Dedifferentiated amniotic fluid mesenchymal stem cell (primary cell): ENCODE measurements around the gene MINAR1.
"Not testable (repeated sequence)": the region's sequence is repeated elsewhere in the genome, so short reads cannot be mapped to it uniquely, and the experiment has no call there.

Experiments used
- DNase-seq: peaks from one replicate; pipeline ENCODE4 v3.0.0-alpha.2; 2016; ENCODE audit errors: extremely low spot score

The MINAR1 gene, protein sequence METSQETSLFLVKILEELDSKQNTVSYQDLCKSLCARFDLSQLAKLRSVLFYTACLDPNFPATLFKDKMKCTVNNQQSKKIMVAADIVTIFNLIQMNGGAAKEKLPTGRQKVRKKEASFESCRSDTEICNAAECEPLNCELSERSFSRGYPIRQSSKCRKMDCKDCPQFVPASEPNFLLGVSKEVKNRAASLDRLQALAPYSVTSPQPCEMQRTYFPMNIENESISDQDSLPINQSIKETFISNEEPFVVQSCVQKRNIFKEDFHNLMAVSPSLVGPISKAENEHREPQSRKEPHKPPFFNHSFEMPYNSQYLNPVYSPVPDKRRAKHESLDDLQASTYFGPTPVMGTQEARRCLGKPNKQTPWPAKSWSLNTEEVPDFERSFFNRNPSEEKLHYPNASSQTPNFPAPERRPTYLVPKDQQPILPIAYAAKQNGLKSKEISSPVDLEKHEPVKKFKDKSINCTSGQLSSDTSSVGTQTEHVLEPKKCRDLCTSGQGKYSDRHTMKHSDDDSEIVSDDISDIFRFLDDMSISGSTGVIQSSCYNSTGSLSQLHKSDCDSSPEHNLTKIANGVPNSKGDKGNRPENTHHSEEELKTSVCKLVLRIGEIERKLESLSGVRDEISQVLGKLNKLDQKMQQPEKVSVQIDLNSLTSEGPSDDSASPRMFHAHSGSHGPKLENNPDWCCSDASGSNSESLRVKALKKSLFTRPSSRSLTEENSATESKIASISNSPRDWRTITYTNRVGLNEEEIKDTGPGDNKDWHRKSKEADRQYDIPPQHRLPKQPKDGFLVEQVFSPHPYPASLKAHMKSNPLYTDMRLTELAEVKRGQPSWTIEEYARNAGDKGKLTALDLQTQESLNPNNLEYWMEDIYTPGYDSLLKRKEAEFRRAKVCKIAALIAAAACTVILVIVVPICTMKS

DNA sequence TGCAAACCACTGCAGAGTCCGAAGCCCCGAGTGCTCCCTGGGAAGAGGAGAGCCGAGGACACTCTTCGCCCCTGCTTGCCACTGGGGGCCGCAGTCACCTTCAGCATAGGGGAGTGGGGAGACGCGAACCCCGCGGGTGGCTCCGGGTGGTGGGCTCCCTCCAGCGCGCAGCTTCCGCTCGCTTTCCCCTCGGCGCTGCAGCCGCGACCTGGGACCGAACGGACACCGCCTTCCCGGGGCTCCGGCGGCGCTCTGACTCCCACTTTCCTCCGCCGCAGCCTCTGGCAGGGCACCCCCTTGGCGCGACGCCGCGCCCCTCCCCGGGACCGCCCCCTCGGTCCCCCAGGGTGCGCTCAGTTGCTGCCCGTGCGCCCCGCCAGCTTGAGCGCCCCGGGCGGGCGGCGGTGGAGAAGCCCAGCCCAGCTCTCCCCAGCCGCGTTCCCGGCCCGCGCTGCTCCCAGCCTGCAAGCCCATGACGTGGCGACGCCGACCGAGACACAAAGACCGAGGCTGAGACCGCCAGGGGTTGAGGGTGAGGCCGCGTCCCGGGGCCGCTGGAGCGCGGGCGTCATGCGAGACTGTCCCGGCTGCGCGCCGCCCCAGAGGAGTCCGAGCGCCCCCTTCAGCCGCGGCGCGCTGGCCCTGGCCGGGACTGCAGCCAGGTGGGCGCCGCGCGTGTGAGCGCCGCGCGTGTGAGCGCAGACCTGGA lies at the start of gene MINAR1:
MINAR1 (plus strand) TSS at position 701 of the 709 bp plus-strand sequence. CDS start 23,812 bp downstream, outside the sequence.
- DNase-seq: peak; percentile 20

DNA sequence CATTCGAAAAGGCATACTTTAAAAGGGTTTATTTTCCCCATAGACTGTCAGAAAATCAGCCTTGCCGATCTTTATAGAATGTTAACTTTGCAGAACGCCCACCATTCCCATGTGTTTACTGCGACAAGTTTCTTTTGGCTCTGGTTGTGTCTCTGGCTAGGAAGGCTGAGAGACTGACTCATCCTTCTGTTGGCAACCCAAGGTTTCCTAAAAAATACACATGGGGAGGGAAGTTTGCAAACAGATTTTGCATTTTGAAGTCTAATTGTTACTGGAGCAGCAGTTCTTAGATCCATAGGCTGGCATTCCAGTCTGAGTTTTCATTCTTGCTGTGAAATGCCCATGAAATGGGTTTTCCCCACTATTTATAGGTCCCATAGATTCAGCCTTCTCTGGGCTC lies 37.9 kb upstream of the MINAR1 start:
- no peak for DNase-seq

DNA sequence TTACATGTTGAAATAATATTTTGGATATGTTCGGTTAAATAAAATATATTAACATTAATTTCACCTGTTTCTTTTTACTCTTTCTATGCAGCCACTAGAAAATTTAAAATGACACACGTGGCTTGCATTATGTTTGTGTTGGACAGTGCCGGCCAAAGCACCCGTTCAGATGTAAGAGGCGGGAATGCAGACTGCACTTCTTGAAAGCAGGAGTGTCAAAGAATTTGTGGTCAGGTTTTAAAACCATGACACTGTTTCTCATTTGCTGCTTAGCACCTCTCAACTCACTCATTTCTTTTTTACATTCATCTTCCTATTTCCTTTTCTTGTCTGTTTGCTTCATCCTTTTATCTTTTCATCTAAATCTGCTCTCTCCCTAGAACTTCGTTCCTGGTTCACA lies 35.3 kb upstream of the MINAR1 start:
- DNase-seq: no peak

DNA sequence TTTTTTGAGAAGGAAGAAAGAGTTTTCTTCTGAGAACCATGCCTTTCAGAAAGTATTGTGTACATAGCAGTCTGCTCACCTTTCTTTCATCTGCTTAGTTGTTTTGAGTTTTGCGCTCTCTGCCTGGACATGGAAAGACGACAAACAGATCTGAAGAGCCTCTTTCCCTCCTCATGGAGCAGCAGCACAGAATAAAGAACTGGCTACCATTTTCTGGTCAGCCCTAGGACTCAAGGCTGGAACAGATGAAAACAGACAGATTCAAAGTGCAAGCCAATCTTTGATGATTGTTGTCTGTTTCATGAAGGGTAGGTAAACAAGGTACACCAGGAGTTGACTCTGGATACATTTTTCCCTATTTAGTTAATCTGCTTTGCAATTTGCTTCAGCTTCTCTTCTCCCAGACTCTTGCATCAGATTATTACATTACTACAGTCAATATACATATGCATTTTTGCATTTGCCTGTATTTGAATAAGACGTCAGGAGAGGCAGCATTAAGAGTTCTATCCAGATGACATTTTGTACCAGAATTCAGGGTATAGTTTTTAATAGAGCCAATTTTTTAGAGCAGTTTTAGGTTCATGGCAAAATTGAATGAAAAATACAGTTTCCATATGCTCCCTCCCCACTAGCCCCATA lies 34.7 kb upstream of the MINAR1 start:
- no peak for DNase-seq

DNA sequence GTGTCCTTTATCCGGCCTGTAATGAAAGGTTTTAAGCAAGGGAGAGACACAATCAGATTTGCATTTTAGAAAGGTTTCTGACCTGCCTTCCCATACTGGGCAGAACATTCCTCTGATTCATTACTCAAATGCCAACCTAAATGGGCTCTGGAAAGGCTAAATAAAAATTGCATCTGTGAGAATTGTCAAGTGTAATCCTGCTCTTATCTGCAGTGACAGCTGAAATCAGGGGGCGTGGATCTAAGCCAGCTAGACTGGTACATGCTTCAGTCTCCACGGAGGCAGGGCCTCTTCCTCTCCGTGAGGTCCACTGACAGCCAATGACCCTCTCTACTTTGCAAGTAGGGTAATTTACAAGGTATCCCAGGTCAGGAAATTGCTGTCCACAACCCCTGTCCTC lies 32.5 kb upstream of the MINAR1 start:
- DNase-seq: no peak

DNA sequence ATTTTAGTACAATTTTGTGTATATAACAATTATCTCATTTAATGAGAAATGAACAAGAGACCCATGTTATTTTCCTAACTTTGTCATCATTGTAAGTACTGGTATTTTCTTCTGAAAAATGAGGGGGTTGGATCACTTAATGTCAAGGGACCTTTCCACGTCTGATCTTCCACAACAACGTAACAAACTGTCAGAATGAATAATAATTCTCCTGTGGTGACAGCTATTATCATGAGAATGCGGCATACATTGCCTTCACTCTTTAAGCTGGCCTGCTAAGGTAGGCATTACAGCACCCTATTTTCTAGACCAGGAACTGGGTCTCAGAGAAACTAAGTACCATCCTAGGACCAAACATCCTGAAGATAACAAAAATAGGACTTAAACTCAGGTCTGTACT lies 31.5 kb upstream of the MINAR1 start:
- no peak for DNase-seq

DNA sequence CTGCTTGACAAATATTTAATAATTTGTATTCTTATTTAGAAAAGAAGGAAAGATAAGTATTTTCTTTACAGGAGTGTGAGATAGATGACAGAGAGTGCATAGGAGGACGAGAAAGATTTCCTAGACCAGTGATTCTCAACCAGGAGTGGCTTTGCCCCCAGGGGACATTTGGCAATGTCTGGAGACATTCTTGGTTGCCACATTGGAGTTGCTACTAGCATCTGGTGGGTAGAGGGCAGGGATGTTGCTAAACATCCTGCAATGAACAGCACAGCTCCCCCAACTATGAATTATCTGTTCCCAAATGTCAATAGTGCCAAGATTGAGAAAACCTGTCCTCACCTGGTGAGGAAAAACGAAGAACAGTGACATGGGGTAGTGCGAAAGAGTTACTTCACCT lies 30.8 kb upstream of the MINAR1 start:
- DNase-seq: no peak

DNA sequence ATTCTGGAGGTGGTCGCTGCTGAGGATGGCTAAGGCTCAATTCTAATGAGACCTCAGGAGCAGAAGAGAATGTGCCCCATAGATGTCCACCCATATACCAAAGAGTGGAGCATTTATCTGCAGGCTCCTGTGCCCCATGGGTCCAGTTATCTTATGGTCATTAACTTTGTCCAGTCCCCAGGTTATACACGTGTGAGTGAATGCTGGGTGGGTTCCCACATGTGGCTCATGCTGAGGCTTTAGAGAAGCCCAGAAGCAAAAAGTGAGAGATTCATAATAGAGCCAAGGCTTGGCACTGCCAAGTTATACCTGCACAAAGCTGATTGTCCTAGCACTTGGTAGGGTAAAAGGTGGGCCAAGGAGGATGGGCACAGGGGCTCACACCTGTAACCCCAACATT lies 30.0 kb upstream of the MINAR1 start:
- no peak for DNase-seq

DNA sequence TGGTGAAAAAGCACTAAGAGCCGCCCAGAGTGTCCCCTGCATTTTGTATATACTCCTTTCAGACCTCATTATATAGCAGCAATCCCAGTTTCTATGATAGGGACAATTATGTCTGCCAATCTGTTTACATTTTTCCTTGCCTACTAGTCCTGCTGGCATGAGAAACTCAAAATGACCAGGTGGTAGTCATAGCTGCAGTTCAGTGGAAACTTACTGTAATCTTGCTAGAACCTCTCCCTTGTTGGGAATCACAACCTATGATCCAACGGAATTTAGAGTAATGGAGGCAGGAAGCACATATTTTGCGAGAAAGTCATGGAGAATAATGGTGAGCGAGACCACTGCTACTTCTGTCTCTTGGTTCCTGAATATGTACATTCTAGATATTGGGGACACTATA lies 28.6 kb upstream of the MINAR1 start:
- DNase-seq: no peak

DNA sequence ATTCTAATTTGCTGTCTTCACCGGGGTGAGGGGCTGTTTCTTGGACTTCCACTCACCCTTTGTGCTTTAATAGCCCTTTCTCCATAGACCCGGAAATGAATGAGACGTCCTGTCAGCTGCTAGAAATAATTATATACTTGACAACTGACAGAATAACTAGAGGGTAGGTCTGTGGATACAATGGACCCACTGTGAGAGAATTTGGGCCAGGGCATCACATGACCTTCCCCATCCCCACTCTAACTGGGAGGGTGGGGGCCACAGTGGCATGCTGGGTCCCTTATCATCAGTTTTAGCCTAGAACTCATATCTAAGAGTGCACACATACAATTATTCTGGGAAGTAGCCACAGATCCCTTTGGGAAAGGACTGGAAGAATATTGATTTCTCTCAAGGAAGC lies 25.9 kb upstream of the MINAR1 start:
- no peak for DNase-seq

DNA sequence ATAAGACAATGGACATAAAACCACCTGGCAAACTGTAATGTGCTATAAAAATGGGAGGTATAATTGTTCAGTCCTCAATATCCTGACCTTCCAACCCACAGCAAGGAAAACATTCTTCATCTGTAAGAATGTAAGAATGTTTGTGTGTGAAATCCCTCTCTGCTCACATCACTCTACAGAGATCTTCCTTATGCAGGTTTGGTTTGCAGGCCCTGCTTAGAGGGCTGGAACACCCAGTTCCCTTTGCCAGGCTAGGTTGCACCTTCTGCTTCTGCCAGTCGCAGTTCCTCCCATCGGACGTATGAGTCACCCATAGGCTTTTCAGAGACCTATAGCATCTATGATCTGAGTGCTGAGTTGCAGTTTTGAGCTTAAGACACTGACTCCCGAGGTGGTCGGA lies 24.1 kb upstream of the MINAR1 start:
- no peak for DNase-seq

DNA sequence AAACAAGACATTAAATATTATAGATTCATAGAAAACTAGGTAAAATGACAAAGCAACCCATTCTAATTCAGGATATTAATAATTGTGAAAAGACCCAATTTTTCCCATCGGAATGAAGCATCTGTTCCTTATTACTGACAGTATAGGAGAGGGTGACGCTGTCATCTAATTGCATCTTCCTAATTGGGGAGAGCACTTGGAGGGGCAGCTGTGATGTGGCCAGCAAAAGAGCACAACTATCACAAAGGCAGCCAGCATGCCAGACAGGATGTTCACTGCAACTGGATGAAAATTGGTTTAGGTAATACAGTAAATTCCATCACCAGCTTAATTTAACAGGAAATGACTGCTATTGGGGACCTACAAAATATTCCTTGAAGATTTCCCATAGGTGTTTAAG lies 21.9 kb upstream of the MINAR1 start:
- no peak for DNase-seq

DNA sequence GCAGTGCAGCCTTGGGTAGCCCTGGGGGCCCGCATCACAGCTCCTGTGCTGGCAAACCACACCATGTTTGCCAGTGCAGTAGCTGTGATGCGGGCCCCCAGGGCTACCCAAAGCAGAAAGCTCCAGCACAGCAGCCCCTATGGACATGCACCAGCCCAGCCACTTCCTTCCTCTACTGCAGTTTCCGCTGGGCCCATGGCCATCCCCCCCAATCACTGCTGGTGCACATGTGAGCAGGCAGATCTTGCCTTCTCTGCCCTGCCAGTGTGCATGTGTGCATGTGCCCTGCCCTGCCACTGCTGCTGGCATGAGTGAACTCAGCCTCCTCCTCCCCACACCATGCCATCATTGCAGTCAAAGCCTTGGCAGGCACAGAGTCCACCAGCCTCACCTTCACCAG lies 20.1 kb upstream of the MINAR1 start:
- DNase-seq: no peak

DNA sequence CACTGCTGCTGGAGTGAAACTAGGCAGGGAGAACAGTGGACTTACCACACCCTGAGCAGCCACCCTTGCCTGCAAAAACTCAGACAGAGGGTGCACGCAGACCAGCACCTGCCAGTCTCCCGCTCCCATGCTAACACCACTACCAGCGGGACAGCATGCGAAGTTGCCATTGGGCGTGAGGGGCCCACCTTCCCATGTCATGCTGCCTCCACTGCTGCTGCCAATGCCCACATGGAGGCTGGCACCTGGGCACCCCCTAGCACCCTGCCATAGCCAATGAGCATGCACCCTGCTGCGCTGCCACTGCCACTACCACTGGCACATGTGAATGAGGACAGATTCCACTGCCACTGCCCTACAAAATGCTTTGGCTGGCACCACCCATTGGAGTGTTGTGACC lies 19.7 kb upstream of the MINAR1 start:
- DNase-seq: no peak

DNA sequence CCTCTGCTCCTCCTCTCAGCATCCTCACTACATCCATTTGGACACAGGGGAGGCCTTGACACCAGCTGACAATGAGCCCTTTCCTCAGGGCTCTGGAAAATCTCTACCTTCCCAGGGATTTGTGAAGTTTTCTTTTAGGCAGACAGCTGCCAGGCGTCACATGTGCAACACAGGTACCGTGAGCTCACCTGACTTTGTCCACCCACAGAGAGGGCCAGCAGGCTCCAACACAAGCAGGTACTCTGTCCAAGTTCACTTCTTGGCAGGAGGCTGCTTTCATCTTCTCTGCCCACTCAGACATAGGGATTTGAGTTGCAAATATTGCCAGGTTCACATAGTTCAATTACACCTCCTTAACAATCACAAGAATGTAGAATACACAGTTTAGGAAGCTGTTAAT lies 15.3 kb upstream of the MINAR1 start:
- no peak for DNase-seq

DNA sequence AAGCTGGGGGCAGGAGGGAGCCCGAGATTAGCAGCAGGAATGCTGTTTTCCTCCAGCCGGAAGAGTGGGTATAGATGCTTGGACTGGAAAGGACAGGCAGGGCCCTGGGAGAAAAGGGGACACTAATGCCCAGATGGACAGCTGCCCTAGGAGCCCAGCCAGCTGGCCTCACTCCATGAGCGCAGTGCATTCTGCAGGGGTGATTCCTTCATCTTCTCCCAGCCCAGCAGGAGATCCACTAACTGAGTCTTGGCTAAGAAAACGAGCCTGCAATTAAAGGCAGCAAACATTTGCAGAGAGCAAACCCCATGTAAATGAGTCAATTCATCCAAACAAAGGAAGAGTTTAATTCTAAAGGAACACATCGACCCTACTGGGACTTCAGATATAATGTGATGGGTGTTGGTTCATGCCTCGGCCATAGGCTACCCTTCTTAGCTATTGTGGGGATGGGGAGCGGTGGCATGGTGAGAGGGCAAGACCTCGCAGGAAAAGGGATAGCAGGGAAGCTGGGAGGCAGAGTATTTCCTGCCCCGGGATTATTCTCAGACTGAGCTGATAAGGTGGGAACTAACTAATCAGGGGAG lies 13.3 kb upstream of the MINAR1 start:
- DNase-seq: no peak

DNA sequence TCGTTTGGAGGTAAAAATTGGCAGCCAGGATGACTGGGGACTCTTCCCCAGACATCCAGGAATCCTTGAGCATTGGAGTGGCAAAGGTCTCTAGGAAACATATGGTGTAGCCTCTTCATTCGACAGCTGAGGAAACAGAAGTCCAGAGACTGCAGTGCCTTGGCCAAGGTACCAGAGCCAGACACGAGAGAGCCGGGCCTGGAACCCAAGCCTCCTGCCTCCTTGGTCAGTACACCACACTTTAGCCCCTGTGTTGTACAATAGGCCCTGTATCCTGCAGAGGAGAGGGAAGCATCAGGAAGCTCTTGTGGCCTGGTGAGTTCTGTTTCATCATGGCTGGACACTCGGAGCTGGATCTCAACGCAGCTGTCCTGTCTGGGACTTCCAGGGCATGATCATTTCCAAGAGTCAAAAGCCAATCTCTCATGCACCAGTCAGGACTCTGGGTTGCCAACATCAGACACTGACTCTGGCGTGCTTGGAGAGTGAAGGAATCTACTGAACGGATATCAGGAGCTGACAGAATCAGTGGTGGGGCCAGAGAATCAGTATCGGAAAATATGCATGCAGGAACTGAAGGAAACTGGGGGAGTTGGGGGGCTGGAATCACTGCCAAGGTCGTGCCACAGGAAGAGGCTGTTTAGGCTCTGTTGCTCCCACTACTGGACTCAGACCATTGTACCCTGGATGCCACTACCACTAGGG lies 6.4 kb upstream of the MINAR1 start:
- DNase-seq: no peak

DNA sequence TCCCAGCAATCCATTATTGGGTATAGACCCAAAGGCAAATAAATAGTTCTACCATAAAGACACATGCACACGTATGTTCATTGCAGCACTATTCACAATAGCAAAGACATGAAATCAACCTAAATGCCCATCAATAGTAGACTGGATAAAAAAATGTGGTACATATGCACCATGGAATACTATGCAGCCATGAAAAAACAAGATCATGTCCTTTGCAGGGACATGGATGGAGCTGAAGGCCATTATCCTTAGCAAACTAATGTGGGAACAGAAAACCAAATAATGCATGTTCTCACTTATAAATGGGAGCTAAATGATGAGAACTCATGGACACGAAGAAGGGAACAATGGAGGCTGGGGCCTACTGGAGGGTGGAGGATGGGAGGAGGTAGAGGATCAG lies 5.2 kb upstream of the MINAR1 start:
- DNase-seq: not testable (repeated sequence)

DNA sequence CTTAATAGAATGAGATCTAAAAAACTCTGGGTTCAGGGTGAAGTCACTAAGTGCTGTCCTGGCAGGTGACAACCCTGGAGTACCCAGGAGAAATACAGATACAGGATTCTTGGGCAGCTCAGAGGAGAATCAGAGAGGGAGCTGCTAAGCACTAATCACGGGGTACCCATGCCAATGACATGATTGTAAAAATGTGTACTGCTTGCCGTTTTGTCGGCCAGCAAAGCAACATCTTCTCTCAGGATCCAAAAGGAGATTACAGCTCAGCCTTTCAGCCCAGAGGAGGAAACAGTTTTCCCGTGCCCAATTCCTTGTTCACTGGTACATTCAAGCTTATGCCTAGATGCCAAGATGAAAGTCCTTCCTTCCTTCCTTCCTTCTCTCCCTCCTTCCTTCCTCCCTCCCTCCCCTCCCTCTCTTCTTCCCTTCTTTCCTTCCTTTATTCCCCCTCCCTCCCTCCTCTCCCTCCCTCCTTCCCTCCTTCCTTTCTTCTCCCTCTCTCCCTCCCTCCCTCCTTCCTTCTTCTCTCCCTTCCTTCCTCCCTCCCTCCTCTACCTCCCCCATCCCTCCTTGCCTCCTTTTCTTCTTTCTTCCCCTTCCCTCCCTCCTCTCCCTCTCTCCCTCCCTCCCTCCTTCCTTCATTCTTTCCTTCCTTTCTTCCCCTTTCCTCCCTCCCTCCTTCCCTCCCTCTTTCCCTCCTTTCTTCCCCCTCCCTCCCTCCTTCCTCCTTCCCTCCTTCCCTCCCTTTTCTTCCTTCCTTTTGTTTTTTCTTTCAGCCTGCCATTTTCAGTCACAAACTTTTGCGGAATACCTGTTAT lies 4.1 kb upstream of the MINAR1 start:
- DNase-seq: no peak
